Kidney glomerular epithelial cell (primary cell): ENCODE results near the gene JMJD8.

Source experiments
- DNase-seq: peaks from one replicate; lab custom pipeline; 2025; lab: John Stamatoyannopoulos, UW

Gene JMJD8, protein sequence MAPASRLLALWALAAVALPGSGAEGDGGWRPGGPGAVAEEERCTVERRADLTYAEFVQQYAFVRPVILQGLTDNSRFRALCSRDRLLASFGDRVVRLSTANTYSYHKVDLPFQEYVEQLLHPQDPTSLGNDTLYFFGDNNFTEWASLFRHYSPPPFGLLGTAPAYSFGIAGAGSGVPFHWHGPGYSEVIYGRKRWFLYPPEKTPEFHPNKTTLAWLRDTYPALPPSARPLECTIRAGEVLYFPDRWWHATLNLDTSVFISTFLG

DNA sequence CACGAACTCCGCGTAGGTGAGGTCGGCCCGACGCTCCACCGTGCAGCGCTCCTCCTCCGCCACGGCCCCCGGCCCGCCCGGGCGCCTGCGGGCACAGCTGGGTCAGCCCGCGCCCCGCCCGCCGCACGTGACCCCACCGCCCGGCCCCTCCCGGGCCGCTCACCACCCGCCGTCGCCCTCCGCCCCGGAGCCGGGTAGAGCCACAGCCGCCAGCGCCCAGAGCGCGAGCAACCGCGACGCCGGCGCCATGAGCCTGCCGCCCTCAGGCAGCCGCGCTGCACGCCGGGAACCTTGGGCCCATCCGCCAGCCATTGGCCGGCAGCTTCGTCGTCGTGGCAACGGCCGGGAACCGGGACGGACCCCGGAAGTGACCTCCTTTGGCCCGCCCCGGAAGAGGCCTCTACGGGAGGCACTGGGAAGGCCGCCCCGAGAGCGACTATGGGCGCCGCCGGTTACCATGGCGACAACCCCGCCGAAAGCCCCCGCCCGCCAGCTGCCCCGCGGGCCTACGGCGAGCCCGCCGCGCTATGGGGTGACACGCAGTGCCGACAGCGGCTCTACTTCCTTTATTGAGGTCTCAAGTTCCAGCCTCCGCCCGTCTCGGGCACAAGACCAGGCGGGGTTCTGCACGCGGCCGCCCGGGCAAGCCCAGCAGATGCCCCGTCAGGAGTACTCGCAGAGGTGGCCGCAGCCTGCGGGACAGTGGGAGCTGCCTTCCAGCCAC is at the start of gene JMJD8:
TSS of gene JMJD8 (minus strand) at position 264 of the 724 bp plus-strand sequence. CDS start at position 249, 15 bp downstream.
- DNase-seq = peak; percentile 86

DNA sequence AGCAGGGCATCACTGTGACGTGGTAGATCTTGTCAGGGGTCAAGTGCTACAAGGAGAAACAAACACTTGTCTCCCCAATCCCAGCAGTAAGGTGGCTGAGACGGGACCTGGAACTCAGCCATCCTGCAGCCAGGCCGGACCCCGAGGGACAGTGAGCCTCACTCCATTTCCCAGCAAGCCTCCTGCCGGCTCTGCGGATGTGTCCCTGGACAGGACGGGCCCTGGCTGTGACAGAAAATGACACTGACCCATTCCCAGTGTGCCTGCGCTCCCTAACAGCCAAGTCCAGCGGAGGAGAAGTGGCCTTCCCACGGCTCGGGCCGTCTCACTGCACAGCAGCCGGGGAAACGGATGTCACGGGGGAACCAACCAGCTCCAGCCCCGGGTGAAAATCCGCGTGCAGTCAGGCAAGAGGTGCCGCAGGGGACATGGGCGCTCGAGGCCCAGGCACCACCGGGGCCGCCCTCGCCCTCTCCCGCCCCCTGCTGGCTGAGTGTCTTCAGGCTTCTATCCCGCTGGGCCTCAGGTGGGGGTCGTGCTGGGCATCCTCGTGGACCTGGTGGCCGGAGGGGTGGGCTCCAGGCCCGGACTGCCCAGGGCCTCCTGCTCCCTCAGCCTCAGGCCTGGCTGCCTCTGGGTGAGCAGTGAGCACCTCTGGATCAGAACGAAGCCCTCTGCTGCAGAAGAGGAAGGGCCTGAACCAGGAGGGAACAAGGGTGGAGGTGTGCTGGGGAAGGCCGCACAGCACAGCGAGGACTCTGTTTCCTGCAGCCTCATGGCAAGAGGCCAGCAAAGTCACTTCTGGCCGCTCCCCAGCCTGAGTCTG is 49.5 kb upstream of the JMJD8 start:
- DNase-seq = no peak

DNA sequence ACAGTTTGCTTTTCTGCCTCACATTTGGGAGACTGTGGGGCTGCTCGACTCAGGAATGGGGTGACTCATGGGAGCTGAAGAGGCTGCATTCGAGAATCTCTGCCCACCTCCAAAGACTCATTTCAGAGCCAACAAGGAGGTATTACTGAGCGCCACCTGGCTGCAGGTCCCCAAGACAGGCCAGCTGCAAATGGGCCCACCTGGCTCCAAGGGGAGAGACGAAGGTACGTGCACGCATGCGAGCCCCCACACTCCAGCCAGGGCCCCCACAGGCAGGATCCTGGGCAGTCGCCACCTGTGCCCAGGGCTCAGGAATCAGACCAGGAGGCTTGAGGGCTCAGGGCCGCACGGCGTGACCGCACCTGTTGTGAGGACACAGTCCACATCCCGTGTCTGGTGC is 48.8 kb upstream of the JMJD8 start:
- no peak for DNase-seq

DNA sequence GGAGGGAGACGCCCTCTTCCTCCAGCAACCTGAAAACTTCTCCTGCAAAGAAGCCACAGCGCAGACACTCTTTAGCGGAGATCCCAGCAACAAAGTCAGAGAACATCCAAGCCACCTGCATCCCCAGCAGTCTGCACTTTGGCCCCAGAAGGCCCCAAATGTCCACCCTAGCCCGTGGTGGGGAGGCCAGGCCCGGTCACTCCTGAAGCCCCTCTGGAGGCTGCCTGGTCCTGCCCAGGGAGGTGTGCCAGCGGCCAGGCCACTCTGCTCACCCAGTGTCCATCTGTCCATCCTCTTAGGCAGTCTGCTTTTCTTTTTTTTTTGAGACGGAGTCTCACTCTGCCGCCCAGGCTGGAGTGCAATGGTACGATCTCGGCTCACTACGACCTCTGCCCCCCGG is 48.2 kb upstream of the JMJD8 start:
- DNase-seq = no peak

DNA sequence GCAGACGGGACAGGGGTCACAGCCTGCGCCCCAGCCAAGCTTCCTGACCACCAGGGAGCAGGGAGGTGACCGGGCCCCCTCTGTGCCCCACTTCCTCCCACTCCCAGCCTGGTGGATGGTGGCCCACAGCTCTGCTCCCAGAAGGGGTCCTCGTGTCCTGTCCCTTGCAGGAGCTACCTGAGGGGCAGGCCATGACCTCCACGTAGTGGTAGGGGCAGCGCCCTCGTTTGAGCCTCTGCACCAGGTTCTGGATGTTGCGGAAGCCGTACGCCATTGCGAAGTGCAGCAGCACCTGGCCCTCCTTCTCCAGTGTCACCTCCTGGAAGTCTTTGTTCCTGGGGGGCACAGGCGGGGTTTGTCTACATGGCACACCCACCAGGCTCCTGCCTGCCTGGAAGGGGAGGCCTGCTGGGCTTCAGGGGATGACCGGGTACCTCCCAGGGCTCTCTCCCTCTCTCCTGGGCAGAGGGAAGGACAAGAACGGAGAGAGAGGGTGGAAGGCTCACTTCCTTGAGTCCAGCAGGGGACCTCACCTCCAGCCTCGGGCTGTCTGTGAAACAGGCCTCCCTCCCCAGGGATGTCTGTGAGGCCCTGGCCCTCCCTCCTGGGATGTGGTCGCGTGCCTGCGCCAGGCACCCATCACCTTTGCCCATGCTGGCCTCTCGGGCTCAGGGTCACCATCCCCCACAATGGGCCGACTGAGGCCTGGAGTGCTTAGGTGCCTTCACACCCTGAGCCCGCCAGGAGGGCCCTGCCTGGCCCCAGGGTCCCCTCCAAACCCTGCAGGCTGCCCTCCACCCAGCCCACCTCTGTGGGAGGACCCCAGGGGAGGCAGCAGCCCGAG is 46.8 kb upstream of the JMJD8 start:
- DNase-seq = no peak

DNA sequence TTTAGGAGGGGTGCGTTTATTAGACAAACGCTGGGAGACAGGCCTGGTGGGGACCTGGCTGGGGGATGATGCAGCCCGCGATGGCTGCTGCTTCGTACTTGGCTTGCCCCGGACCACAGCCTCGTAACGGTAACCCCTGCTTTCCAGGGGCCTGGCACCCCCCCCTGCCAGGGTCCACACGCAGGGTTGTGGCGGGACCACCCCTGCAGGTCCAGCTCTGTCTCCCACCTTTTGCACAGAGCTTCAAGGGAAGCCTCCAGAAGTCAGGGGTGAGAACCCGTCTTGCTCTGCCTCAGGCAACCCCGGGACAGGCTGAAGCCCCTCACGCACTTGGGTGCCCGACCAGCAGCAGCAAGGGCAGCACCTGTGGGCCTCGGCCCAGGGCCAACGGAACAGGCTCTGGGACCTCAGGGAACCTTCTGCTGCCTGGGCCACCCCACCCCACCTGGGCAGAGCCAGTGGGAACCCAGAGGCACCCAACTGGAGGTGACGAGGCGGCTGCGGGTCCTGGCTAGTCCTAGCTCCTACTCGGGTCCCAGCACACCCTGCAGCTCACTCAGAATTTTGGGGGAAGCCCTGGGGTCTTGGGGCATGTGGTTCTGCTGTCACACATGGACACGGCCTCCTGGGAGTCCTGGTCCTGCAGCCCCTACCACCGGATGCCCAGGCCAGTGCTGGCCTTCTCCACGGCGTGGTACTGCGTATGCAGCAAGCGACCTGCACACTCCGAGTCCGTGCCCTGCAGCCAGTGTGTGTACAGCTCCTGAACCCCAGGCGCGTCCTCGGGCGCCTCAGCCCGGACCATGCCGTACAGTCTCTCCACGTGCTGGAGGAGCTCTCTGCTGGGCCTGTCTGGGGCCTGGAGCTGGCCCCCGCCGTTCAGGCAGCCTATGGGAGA is 45.9 kb upstream of the JMJD8 start:
- no peak for DNase-seq

DNA sequence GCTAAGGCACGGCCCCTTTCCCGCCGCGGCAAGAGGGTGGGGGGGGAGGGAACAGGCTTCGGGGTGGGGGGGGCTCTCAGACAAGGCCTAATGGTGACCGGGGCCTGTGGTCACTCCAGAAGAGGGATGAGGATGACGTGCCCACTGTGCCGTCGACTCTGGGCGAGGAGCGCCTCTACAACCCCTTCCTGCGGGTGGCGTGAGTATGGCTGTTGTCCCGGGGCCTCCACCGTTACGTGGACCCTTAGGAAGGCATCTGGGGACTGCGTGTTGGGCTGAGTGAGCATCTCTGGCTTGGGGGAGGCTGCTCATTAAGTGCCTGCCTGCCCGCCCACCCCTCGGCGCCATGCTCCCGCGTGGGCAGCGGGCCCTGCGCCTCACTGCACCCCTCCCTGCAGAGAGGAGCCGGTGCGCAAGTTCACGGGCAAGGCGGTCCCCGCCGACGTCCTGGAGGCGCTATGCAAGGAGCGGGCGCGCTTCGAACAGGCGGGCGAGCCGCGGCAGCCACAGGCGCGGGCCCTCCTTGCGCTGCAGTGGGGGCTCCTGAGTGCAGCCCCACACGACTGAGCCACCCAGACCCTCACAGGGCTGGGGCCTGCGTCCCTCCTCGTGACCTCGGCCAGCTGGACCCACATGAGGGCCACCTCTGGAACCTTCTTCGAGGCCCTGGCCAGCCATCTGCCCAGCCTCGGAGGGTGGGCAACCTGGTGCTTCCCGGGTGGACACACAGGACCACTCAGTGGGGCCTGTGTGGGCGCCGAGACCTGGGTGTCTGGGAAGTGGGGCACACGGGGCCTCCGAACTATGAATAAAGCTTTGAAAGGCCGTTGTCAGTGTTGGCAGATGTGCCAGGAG is 45.0 kb upstream of the JMJD8 start:
- DNase-seq = no peak

DNA sequence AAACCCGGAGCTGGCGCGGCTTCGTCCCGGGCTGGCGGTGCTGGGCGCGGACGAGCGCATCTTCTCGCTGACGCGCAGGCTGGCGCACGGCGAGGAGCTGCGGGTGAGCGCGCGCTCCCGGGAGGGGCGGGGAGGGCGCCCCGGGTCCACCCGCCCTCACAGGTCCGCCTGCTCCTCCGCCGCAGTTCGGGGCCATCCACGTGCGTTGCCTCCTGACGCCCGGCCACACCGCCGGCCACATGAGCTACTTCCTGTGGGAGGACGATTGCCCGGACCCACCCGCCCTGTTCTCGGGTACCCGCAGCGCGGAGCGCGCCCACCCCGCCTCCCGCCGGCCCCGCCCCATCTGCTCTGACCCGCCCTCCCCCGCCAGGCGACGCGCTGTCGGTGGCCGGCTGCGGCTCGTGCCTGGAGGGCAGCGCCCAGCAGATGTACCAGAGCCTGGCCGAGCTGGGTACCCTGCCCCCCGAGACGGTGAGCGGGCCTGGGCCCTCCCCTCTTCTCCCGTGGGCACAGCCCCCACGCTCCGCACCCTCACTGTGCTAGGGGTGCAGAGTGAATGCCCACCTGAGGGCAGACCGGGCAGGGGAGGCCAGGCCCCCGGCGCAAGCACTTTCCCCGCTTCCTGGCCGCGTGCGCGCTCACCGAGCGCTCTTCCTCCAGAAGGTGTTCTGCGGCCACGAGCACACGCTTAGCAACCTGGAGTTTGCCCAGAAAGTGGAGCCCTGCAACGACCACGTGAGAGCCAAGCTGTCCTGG is 44.2 kb upstream of the JMJD8 start:
- peak; percentile 29 for DNase-seq

DNA sequence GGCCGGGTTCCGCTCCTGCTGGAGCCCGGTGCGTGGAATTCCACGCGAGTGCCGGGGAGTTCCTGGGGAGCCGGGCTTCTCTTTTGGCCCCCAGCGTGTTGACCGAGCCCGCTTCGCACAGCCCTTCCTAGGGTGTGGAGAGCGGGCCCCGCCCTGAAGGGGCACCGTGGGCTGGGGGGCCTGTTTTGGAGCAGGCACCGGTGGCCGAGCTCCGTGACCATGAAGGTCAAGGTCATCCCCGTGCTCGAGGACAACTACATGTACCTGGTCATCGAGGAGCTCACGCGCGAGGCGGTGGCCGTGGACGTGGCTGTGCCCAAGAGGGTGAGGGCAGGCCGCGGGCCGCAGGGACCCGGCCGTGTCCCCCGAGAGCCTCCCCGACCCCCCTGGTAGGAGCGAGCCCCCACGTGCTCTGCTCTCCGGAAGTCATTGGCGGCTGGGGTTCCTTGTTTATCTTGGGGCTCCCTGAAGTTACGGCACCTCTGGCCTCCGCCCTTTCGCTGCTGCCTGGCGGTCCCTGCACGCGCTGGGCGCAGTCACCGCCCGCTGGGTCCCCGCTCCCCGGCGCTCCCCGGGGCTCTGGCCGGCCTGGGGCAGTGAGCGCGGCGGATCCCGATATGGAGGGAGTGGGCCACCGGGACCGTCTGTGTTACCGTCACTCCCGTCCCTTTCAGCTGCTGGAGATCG is 43.3 kb upstream of the JMJD8 start:
- DNase-seq = no peak

DNA sequence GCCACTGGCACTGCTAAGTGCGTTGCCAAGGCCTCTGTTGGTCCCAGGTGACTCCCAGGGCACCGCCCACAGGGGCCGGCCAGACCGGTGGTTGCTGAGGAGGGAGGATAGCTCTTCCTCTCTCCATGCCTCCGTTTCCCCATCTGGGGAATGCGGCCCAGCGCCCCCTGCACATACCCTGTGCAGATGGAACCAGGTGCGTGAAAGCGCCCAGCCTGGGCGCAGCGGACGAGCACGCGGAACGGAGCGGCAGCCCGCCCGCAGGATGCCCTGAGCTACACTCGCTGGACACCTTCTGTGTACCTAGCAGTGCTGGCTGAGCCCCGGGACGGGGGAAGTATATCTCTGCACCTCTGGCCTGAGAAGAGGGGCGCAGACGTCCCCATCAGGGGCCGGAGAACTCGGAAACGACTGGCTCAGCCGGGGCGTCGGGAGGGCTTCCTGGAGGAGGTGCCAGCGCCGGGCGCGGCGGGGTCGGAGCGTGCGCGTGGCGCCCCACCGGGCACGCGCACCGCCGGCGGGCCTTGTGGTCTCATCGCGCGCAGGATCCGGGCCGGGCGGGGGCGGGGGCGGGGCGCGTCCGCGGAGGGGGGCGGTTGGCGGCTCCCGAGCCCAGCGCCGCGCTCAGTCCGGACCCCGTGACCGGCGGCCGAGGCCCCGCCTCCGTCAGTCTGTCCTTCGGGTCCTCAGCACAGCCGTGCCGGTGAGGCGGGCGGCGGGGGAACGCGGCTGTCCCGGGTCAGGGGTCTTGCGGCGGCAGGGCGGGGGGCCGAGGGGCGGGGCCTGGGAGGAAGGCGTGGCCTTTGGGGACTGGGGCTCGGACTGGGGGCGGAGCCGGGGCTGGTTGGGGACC is 42.5 kb upstream of the JMJD8 start, which contains the start of the genes CCDC78 and HAGHL:
TSS of gene CCDC78 (minus strand) at position 6 of the 853 bp plus-strand sequence. CDS start 76 bp downstream, outside the sequence.
TSS of gene HAGHL (plus strand) at position 669 of the 853 bp plus-strand sequence. CDS start 404 bp downstream, outside the sequence.
- no peak for DNase-seq

DNA sequence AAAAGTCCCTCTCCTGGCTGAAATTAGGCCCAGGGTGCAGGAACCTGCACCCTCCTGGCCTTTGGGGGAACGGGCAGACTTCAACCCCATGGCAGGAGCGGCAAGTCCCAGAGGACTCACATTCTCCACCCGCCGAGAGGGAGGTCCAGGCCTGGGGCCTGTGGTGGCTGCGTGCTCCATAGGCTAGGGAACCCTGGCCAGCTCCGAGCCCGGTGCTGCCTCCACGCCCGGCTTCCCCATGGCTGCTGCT is 42.0 kb upstream of the JMJD8 start:
- DNase-seq = no peak

DNA sequence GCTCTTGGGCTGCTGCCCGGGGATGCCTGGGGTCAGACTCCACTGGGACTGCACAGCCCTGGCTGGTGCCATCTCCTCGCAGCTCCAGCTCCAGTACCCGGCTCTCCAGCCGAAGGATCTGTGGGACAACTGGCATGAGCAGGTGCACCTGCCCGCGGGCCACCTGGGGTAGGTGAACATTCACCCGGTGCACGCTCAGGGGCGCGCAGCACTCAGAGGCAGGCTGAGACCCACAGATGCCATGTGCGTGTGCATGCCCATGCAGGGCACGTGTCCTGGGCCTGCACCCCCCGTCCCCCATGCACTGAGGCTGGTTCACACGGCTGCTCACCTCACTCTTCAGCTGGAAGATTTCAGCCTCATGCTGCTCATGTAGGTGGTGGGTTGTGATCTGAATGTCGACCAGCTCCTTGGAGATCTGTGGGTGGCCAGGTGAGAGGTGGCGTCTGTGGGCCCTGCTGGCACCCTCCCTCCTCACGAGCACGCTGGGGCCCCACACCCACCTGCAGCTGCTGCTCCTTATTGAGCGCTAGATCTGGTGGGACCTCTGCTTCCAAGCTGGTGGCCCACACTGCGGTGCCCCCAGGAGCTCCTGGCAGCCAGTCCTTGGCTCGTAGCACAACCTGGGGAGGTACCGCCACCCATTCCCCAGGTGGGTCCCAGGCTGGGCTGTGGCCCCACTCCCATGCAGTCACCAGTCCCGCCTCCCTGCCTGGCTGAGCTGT is 41.5 kb upstream of the JMJD8 start:
- no peak for DNase-seq

DNA sequence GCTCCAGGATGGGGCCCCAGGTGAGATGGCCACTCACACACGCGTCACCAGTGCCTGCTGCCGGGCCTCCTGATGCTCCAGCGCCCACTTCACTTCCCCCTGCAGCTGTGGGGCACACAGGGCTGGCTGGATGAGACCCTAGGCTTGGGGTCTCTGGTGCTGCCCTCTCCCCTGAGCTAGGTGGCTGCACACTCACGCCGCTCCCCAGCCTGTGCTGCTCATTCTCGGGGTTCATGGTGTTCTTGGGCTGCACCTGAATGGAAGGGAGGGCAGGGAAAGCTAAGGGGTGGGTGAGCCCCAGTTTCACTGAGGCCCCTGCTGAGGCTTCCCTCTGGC is 40.9 kb upstream of the JMJD8 start:
- DNase-seq = no peak

DNA sequence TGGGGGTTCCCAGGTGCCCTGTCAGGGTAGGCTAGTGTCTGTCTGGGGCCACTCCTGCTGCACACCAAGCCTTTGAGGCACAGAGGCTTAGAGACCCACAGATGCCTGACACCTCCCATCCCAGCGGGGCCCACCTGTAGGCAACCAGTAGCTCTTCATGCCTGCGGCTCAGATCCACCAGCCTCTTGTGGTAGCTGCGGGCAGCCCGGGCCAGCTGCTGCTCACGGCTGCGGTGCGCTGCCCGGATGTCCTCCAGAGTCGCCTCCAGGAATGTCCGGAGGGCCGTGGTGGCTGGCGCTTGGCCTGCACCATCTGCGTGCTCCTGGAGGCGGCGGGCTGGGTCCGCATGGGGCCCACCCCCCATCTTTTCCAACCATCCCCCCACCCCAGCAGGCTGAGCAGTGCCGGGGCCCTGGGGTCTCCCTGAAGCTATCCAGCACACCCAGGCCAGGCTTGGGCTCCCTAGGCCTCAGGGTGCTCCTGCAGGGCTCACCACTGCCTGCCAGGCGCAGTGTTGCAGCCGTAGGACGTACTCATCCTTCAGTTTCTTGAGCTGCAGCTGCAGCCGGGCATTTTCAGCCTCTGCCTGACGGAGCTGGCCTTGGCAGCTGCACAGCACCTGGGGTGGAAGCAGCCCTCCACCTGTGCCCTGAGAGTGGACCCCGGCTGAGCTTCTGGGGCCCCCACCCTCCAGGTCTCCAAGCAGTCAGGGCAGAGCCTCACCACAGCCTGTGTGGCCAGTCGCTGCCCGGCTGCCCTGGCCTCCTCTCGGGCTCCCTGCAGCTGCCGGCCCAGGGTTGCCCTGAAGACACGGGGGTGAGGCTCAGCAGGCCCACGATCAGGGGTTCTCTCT is 40.3 kb upstream of the JMJD8 start:
- no peak for DNase-seq

DNA sequence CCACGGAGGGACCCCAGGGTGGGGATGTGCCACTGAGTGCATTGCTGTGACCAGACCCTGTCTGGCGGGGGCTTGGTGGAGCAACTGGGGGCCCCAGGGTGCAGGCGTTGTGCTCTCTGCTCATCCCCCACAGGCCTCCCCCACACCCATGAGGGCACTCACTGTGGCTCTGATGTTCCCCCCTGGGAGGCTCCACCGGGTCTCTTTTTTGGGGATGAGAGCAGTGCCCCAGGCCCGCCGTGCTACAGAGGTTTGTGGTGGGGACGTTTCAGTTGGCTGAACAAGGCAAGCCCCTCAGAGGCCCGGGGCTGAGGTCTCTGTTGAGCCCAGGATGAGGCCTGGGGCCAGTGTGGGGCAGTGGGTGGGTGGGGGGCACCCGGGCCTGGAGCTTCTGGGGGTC is 39.6 kb upstream of the JMJD8 start:
- no peak for DNase-seq
